Upper lobe of right lung (tissue), 1 donor: ENCODE results near the gene RNF13. TPM values are rescaled to one million over a fixed set of nuclear protein-coding genes. Genes with fewer than 3 reads are reported as not detected.

Source experiments
- ATAC-seq: fragments of 200-7000 bp; cut with Tn5 transposase; one replicate; pipeline ENCODE4 v1.9.1; 2020; ENCODE audit warnings: mild to moderate bottlenecking, moderate library complexity
- DNase-seq: peaks from one replicate; pipeline ENCODE4 v3.0.0-alpha.2; 2020
- H3K27ac ChIP-seq: fragments of 200-600 bp; one replicate; pipeline ENCODE4 v1.8.0; 2022
- H3K27me3 ChIP-seq: fragments of 200-600 bp; one replicate; pipeline ENCODE4 v1.8.0; 2022; ENCODE audit warnings: mild to moderate bottlenecking
- H3K36me3 ChIP-seq: fragments of 200-600 bp; one replicate; pipeline ENCODE4 v1.8.0; 2022
- H3K4me1 ChIP-seq: fragments of 200-600 bp; one replicate; pipeline ENCODE4 v1.8.0; 2022
- H3K4me3 ChIP-seq: fragments of 200-600 bp; one replicate; pipeline ENCODE4 v1.8.0; 2022; ENCODE audit warnings: mild to moderate bottlenecking
- H3K9me3 ChIP-seq: fragments of 200-600 bp; one replicate; pipeline ENCODE4 v1.8.0; 2022
- intact Hi-C: fragments of 100-400 bp; cut with DNase I; formaldehyde crosslinking; loops from one replicate; pipeline ENCODE4 v1.11.0; 2022
- total RNA-seq: library from RNA; stranded (reverse); fragmentation: NEBNext Ultra II Directional; extraction: Animal tissue kit (Norgen Biotek cat#: 25700); gene quantifications from one replicate; pipeline ENCODE4 v1.2.1, GENCODE V29; 2021
- TF ChIP-seq, protein P1 (sequence below): fragments of 200-600 bp; IDR thresholded peaks from one replicate; pipeline ENCODE4 v1.8.0; 2022; ENCODE audit warnings: antibody characterized with exemption
- donor health status: DM: no; HTN: yes; CAD: no; lungs with severe emphysema.

RNF13 gene
- total RNA-seq, 1 donor from 2014 or later, result 136 TPM

DNA sequence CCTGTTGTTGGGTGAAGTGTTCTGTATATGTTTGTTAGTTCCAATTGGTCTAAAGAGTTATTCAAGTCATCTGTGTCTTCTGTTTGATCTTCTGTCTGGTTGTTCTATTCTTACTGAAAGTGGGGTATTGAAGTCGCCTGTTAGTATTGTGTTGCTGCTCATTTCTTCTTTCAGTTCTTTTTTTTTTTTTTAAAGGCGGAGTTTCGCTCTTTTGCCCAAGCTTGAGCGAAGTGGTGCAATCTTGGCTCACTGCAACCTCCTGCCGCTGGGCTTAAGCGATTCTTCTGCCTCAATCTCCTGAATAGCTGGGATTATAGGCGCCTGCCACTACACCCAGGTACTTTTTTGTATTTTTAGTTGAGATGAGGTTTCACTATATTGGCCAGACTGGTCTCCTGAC lies 134.2 kb downstream of the RNF13 start:
- no peak overlapping the region for H3K27ac ChIP-seq
- H3K36me3 ChIP-seq, result peaks cover 6% of the 10 kb centered on the region
- no peaks in the 10 kb centered on the region for H3K27me3 ChIP-seq
- H3K9me3 ChIP-seq, result no peaks in the 10 kb centered on the region
- ATAC-seq (peak; percentile 34), DNase-seq (no peak)
- intact Hi-C loops, result no loop called here
- H3K4me1 ChIP-seq, result no peaks in the 10 kb centered on the region
- TF ChIP-seq, protein P1, sequence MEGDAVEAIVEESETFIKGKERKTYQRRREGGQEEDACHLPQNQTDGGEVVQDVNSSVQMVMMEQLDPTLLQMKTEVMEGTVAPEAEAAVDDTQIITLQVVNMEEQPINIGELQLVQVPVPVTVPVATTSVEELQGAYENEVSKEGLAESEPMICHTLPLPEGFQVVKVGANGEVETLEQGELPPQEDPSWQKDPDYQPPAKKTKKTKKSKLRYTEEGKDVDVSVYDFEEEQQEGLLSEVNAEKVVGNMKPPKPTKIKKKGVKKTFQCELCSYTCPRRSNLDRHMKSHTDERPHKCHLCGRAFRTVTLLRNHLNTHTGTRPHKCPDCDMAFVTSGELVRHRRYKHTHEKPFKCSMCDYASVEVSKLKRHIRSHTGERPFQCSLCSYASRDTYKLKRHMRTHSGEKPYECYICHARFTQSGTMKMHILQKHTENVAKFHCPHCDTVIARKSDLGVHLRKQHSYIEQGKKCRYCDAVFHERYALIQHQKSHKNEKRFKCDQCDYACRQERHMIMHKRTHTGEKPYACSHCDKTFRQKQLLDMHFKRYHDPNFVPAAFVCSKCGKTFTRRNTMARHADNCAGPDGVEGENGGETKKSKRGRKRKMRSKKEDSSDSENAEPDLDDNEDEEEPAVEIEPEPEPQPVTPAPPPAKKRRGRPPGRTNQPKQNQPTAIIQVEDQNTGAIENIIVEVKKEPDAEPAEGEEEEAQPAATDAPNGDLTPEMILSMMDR, result no peak
- H3K4me3 ChIP-seq, result no peak overlapping the region

DNA sequence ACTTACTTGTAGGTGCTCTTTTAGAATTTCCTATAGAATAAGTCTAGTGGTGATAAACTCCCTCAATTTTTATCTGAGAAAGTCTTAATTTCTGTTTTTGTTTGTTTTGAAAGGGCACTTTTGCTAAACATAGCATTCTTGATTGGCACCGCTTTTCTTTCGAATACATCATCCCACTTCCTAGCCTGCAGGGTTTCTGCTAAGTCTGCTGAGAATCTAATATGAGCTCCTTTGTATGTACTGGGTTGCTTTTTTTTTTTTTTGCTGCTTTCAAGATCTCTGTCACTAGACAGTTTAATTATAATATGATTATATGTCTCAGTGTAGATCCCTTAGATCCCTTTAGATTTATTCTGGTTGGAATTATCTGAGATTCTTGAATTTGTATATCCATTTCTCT lies 136.2 kb downstream of the RNF13 start:
- DNase-seq (no peak), ATAC-seq (no peak)
- Histone ChIP-seq H3K9me3 (no peaks in the 10 kb centered on the region), H3K27ac (no peak overlapping the region), H3K27me3 (no peaks in the 10 kb centered on the region), H3K4me3 (no peak overlapping the region), H3K4me1 (no peaks in the 10 kb centered on the region), H3K36me3 (peaks cover 6% of the 10 kb centered on the region)
- TF ChIP-seq, protein P1, result no peak
- intact Hi-C loops, result no loop called here

DNA sequence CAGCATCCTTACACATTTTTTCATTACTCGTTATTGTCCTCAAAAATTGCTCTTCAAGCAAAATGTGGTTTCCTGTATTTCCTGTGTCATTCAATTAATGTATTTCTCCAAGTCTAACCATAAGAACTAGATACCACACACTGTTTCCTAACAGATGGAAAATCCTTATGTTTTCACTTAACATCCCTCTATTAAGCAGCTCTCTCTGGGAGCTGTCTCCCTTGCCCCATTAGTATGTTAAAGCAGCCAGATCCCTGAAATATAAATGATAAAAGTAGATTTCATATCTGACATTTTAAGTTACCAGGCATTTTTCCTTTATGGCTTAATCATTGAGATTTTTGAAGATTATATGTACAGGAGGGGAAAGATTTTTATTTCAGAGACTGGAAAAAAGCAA lies 141.8 kb downstream of the RNF13 start:
- Histone ChIP-seq H3K27ac (no peak overlapping the region), H3K36me3 (no peaks in the 10 kb centered on the region), H3K4me1 (no peaks in the 10 kb centered on the region), H3K9me3 (no peaks in the 10 kb centered on the region), H3K27me3 (no peaks in the 10 kb centered on the region), H3K4me3 (no peak overlapping the region)
- ATAC-seq (no peak), DNase-seq (no peak)
- intact Hi-C loops, result no loop called here
- TF ChIP-seq, protein P1, result no peak

DNA sequence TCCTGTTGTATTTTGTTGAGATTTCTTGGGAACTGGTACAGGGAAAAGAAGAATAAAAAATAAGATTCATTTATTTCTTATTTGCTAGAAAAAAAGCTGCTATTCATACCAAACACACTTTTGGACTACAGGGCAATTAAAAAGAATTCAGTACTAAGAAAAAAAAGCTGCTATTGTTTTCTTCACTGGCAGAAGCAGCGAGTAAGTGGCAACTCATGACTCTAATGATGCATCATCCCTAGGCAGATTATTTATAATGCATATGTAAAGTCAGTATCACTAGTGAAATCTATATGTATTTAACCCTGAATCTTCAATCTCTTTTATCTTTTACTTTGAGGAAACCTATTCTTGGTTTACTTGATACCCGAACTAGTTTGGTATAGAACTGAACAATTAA lies 142.4 kb downstream of the RNF13 start:
- DNase-seq (no peak), ATAC-seq (no peak)
- H3K27me3 ChIP-seq, result no peaks in the 10 kb centered on the region
- H3K4me3 ChIP-seq, result no peak overlapping the region
- H3K36me3 ChIP-seq, result no peaks in the 10 kb centered on the region
- TF ChIP-seq, protein P1, result no peak
- no peaks in the 10 kb centered on the region for H3K4me1 ChIP-seq
- intact Hi-C loops, result no loop called here
- no peaks in the 10 kb centered on the region for H3K9me3 ChIP-seq
- no peak overlapping the region for H3K27ac ChIP-seq

DNA sequence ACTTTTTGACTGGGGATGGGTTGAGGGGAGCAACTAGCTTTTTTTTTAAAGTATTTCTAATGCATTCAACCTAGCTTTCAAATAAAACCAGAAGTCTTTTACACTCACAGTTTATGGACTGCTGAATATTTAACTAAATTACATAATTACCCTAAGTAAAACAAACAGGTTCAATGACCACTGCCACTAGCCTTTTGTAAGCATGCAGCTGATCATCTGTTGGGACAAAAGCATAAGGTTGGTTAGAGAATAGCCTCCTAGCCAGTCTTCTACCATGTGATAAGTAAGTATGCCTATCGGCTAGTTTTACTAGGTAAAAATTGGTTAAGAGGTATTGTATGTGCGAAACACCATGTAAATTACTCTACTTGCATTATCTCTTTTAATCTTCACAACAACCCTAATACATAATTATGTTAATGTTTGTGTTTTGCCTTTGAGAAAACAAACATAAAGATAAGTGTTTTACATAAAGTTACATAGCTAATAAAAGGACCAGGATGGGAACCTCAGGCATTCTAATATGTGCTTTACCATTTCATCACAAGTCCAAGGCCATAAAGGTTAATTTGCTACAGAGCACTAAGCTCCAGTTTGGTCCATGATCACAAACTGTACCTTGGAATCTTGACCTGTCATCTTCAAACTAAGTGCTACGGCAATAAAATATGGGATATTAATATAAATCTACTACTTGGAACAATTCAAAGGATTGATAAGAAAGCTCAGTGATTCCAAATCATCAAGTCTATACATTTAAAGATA lies 144.5 kb downstream of the RNF13 start:
- no peak overlapping the region for H3K4me3 ChIP-seq
- no peaks in the 10 kb centered on the region for H3K27me3 ChIP-seq
- no peaks in the 10 kb centered on the region for H3K36me3 ChIP-seq
- no peak for DNase-seq
- intact Hi-C loops, result no loop called here
- ATAC-seq, result no peak
- H3K4me1 ChIP-seq, result no peaks in the 10 kb centered on the region
- TF ChIP-seq, protein P1, result no peak
- no peaks in the 10 kb centered on the region for H3K9me3 ChIP-seq
- no peak overlapping the region for H3K27ac ChIP-seq
